CD14-positive monocyte (primary cell): Measurements from ENCODE around the gene ADGB. TPM values are rescaled to one million over a fixed set of nuclear protein-coding genes. Genes with fewer than 3 reads are reported as not detected.

Experiments used
- DNase-seq, 3 donors: peaks; one replicate each; pipeline ENCODE4 v3.0.0-alpha.2; 2011 to 2022
- H2AFZ ChIP-seq: 2 replicates; pipeline ENCODE4 v1.6.0; 2012; ENCODE audit warnings: mild to moderate bottlenecking, low read depth, low read length, inconsistent platforms; ENCODE audit not compliant: insufficient read depth, poor library complexity, severe bottlenecking
- H3K27ac ChIP-seq, 2 donors: 1 replicate in 1 of 2; 2 replicates in 1 of 2; pipeline ENCODE4 v1.5.1; 2012 to 2013; ENCODE audit warnings: low read length in 2 of 2, control low read depth in 1 of 2, inconsistent platforms in 1 of 2, low read depth in 1 of 2, mild to moderate bottlenecking in 1 of 2
- H3K27me3 ChIP-seq, 2 donors: one replicate each; pipeline versions ENCODE4 v1.6.0 to v1.6.1; 2011 to 2013; ENCODE audit warnings: low read length in 2 of 2; ENCODE audit not compliant: control insufficient read depth in 2 of 2, insufficient read depth in 2 of 2
- H3K36me3 ChIP-seq, 2 donors: replicated peaks in 1 of 2; 1 replicate in 1 of 2; 2 replicates in 1 of 2; pipeline versions ENCODE4 v1.5.1 to v1.6.1; 2012 to 2013; ENCODE audit warnings: low read length in 2 of 2, control low read depth in 1 of 2, inconsistent platforms in 1 of 2, mild to moderate bottlenecking in 1 of 2; ENCODE audit not compliant: insufficient read depth in 2 of 2, control insufficient read depth in 1 of 2
- H3K4me1 ChIP-seq, 2 donors: 1 replicate in 1 of 2; 2 replicates in 1 of 2; pipeline versions ENCODE4 v1.5.1 to v1.6.1; 2012 to 2013; ENCODE audit warnings: low read length in 2 of 2, control low read depth in 1 of 2, inconsistent platforms in 1 of 2, mild to moderate bottlenecking in 1 of 2, moderate library complexity in 1 of 2; ENCODE audit not compliant: insufficient read depth in 2 of 2, control insufficient read depth in 1 of 2
- H3K4me2 ChIP-seq: replicated peaks from 2 replicates; pipeline ENCODE3; 2012; ENCODE audit warnings: low read length, moderate library complexity, mild to moderate bottlenecking; ENCODE audit not compliant: poor library complexity, severe bottlenecking; ENCODE audit errors: extremely low read depth
- H3K4me3 ChIP-seq, 3 experiments: fragments of 200-600 bp in 1 of 3; sonication (generic) in 1 of 3; replicated peaks in 1 of 3; 1 replicate in 2 of 3; 2 replicates in 1 of 3; pipeline ENCODE4 v1.5.1; 2011 to 2013; ENCODE audit warnings: low read length in 3 of 3, mild to moderate bottlenecking in 3 of 3, control low read depth in 2 of 3, low read depth in 2 of 3, inconsistent platforms in 1 of 3, moderate library complexity in 1 of 3
- H3K79me2 ChIP-seq: 2 replicates; pipeline ENCODE4 v1.6.0; 2012; ENCODE audit warnings: mild to moderate bottlenecking, control low read depth, inconsistent platforms, low read length, moderate library complexity; ENCODE audit not compliant: insufficient read depth
- H3K9ac ChIP-seq: 2 replicates; pipeline ENCODE4 v1.6.0; 2017; ENCODE audit warnings: low read length, mild to moderate bottlenecking; ENCODE audit not compliant: insufficient read depth, poor library complexity, severe bottlenecking
- H3K9me3 ChIP-seq, 2 donors: replicated peaks in 1 of 2; 1 replicate in 1 of 2; 2 replicates in 1 of 2; pipeline versions ENCODE4 v1.5.1 to v1.6.1; 2012 to 2013; ENCODE audit warnings: low read length in 2 of 2, control low read depth in 1 of 2; ENCODE audit not compliant: control insufficient read depth in 1 of 2, insufficient read depth in 1 of 2
- H4K20me1 ChIP-seq: 2 replicates; pipeline ENCODE4 v1.6.0; 2012; ENCODE audit warnings: mild to moderate bottlenecking, low read length, control low read depth, moderate library complexity; ENCODE audit not compliant: insufficient read depth
- H3K27ac Mint-ChIP-seq, 7 donors: one replicate each; pipeline ENCODE4 v1.8.0; 2020; ENCODE audit warnings: mild to moderate bottlenecking in 7 of 7, mixed read lengths in 7 of 7, moderate library complexity in 6 of 7, inconsistent platforms in 2 of 7
- H3K27me3 Mint-ChIP-seq, 3 donors: one replicate each; pipeline ENCODE4 v1.8.0; 2021 to 2022; ENCODE audit warnings: low read depth in 3 of 3, mild to moderate bottlenecking in 3 of 3, mixed read lengths in 3 of 3, moderate library complexity in 3 of 3, inconsistent platforms in 1 of 3
- H3K36me3 Mint-ChIP-seq, 2 donors: one replicate each; pipeline ENCODE4 v1.8.0; 2020; ENCODE audit warnings: mixed read lengths in 2 of 2, inconsistent platforms in 1 of 2, mild to moderate bottlenecking in 1 of 2
- H3K4me1 Mint-ChIP-seq: one replicate; pipeline ENCODE4 v1.8.0; 2020; ENCODE audit warnings: mild to moderate bottlenecking, mixed read lengths
- H3K4me3 Mint-ChIP-seq, 2 donors: one replicate each; pipeline ENCODE4 v1.8.0; 2020; ENCODE audit warnings: mild to moderate bottlenecking in 2 of 2, mixed read lengths in 2 of 2, moderate library complexity in 1 of 2
- H3K9me3 Mint-ChIP-seq, 7 donors: one replicate each; pipeline ENCODE4 v1.8.0; 2020 to 2022; ENCODE audit warnings: mixed read lengths in 7 of 7, mild to moderate bottlenecking in 6 of 7, moderate library complexity in 6 of 7, inconsistent platforms in 2 of 7
- WGBS: methylation state at CpG from one replicate; pipeline ENCODE4 v1.1.5; 2013; ENCODE audit warnings: missing lambda C conversion rate; ENCODE audit not compliant: insufficient coverage; 5-methylcytosine and 5-hydroxymethylcytosine counted together
- intact Hi-C, 2 donors: fragments of 100-400 bp; cut with micrococcal nuclease; formaldehyde crosslinking; loops; one replicate each; pipeline versions ENCODE4 v1.15.0 to v1.15.1; 2023
- polyA plus RNA-seq, 3 donors: library from polyadenylated mRNA; depleted of rRNA in 1 of 3; unstranded in 2 of 3; stranded (reverse) in 1 of 3; fragments of 300-500 nt in 2 of 3; fragments of >200 nt in 1 of 3; fragmentation: Illumina TruSeq in 2 of 3; gene quantifications; 1 replicate in 2 of 3; 2 replicates in 1 of 3; pipeline ENCODE4 v1.2.3, GENCODE V29; 2012 to 2021
- TF ChIP-seq, protein P1 (sequence below): fragments of 200-600 bp; IDR thresholded peaks from one replicate; pipeline ENCODE4 v1.8.0; 2022; ENCODE audit warnings: antibody characterized with exemption, mild to moderate bottlenecking

Gene ADGB
- polyA plus RNA-seq, 3 donors = 0.01 TPM; not detected in 2

DNA sequence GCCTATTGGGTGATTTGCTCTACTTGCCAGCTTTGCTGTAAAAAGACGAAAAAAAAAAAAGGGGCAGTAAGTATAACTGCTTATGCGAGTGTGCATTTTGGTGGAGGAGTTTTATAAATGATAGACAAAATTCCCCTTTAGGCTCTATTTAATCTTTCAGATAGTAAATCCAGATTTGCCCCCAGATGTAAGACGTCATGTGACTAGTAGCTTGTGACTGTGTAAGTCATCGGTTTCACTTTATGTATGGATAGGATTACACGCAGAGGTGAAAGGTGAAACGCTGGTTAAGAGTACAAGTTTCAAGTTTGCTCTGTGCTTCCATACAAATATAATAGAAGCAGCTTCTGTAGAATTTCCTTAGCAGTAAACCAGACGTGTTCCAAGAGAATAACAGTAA, 47.2 kb upstream of the ADGB start:
- Histone ChIP-seq H3K79me2 (peaks cover 92% of the 10 kb centered on the region), H2AFZ (no peak overlapping the region), H3K4me2 (no peak overlapping the region), H3K36me3 (peaks cover 46 to 56% of the 10 kb centered on the region in 2 donors), H3K9ac (no peak overlapping the region), H3K27me3 (no peaks in the 10 kb centered on the region), H3K9me3 (no peaks in the 10 kb centered on the region), H3K27ac (peak overlapping the region; percentile 22 to 40), H3K4me1 (peaks cover 43 to 70% of the 10 kb centered on the region in 2 donors), H4K20me1 (peaks cover 88% of the 10 kb centered on the region), H3K4me3 (no peak overlapping the region)
- intact Hi-C loops = no loop called here
- no CpG with 5 or more reads among the region's 7 CpGs for WGBS
- Mint-ChIP-seq H3K36me3 (peaks cover 60 to 71% of the 10 kb centered on the region in 2 donors), H3K9me3 (no peaks in the 10 kb centered on the region), H3K4me1 (peaks cover 63% of the 10 kb centered on the region), H3K27ac (peak overlapping the region in 6 of 7 donors; percentile 3 to 69 (median 66)), H3K4me3 (no peak overlapping the region), H3K27me3 (no peaks in the 10 kb centered on the region)
- no peak for DNase-seq
- TF ChIP-seq, protein P1, sequence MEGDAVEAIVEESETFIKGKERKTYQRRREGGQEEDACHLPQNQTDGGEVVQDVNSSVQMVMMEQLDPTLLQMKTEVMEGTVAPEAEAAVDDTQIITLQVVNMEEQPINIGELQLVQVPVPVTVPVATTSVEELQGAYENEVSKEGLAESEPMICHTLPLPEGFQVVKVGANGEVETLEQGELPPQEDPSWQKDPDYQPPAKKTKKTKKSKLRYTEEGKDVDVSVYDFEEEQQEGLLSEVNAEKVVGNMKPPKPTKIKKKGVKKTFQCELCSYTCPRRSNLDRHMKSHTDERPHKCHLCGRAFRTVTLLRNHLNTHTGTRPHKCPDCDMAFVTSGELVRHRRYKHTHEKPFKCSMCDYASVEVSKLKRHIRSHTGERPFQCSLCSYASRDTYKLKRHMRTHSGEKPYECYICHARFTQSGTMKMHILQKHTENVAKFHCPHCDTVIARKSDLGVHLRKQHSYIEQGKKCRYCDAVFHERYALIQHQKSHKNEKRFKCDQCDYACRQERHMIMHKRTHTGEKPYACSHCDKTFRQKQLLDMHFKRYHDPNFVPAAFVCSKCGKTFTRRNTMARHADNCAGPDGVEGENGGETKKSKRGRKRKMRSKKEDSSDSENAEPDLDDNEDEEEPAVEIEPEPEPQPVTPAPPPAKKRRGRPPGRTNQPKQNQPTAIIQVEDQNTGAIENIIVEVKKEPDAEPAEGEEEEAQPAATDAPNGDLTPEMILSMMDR = no peak

DNA sequence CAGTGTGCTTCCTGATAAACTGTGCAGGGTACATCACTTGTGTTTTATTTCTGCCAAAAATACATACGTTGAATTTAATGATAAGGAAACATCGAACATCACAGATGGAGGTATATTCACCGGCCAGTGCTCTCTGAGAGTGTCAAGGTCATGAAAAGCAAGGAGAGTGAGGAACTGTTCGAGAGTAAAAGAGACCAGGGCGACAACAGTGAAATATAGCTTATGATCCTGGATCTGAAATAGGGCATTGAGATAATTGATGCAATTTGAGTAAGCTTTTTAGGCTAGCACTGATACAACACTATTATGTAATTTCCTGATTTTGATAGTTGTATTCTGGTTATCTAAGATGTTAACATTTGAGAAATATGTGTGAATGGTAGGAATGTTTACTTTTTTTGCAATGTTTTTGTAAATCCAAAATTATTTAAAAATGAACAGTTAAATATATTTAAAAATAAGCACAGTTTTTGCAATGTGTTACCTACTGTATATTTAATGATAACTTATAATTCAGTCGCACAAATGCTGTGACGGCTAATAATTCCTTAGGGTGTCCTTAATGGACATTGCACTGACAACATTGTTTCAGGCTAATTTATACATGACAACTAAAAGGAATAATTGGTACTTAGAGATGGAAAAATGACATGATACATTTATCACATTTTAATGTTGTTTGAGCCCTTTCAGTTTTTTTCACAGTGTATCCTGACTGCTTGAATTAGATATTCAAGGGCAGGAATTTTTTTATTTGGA, 45.2 kb upstream of the ADGB start:
- peaks cover 55 to 71% of the 10 kb centered on the region in 2 donors for H3K36me3 Mint-ChIP-seq
- H3K4me1 Mint-ChIP-seq = peaks cover 50% of the 10 kb centered on the region
- Histone ChIP-seq H3K27me3 (no peaks in the 10 kb centered on the region), H3K4me1 (peaks cover 35 to 54% of the 10 kb centered on the region in 2 donors), H3K9me3 (no peaks in the 10 kb centered on the region), H3K36me3 (peaks cover 48 to 56% of the 10 kb centered on the region in 2 donors), H3K4me3 (no peak overlapping the region), H3K27ac (peak overlapping the region in 1 of 2 donors; percentile 55), H3K4me2 (no peak overlapping the region), H4K20me1 (peaks cover 70% of the 10 kb centered on the region), H3K9ac (no peak overlapping the region), H3K79me2 (peaks cover 79% of the 10 kb centered on the region), H2AFZ (no peak overlapping the region)
- peak overlapping the region in 6 of 7 donors; percentile 25 to 86 (median 42) for H3K27ac Mint-ChIP-seq
- H3K4me3 Mint-ChIP-seq = no peak overlapping the region
- no peak for DNase-seq
- H3K27me3 Mint-ChIP-seq = no peaks in the 10 kb centered on the region
- TF ChIP-seq, protein P1 = no peak
- intact Hi-C loops = no loop called here
- H3K9me3 Mint-ChIP-seq = no peaks in the 10 kb centered on the region
- WGBS = 82% methylated on average over 3 of the region's 7 CpGs
